Right lung (tissue), 5 donors: ENCODE results near the gene RASSF5. TPM values are rescaled to one million over a fixed set of nuclear protein-coding genes. Genes with fewer than 3 reads are reported as not detected.
A peak's percentile ranks its signal among the peaks of the same experiment; 100 is the strongest.

Experiments used
- DNase-seq, 2 donors: peaks; one replicate each; pipeline ENCODE4 v3.0.0-alpha.2; 2013
- polyA plus RNA-seq, 5 donors: library from polyadenylated mRNA; unstranded; fragments of 120-200 nt; gene quantifications; one replicate each; pipeline versions ENCODE4 v1.2.1 to v1.2.3, GENCODE V29; 2013; ENCODE audit warnings: inconsistent platforms in 1 of 5, low replicate concordance in 1 of 5; ENCODE audit not compliant: insufficient read length in 5 of 5, insufficient read depth in 1 of 5

Gene RASSF5
- polyA plus RNA-seq, 5 donors: 6.2 to 12.3 (median 11.6) TPM

GRCh38 chr1:206628916-206629315 lies 121.6 kb downstream of the RASSF5 start:
- DNase-seq: no peak

DNA sequence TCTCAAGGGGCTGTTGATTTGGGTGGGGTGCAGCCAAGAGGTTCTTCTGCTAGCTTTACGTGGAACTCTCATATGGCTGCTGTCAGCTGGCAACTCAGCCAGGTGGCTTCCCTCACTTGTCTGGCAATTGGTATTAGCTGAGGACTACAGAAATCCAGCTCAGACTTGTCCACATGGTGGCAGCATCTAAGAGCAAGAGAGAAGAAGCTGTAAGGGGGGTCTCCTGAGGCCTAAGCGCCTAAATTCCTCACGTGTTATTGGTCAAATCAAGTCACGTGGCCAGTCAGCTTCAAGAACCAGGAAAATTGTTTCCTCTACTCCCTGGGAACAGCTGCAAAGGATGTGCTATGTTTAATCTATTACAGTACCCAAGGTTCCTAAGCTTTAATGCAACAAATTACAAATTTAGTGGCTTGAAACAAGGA lies 123.8 kb downstream of the RASSF5 start:
- DNase-seq: peak; percentile 76 to 86

DNA sequence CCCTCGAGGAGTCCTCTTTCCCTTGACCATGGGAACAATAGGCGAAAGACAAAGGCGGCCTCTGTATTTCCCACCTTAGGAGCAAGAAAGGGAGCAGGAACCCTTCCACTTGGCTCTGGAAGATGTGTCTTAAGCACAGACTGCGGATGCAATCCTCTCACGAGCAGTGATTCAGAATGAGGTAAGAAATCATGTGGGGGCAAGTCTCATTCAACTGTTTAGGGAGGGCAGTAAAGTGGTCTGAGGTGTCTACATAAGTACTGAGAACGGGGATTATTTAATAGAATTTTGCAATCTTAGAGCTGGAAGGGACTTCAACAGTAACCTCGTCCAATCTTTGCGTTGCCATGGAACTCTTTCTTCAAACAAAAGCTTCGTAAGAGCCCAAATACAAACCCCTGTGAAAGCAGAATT lies 126.4 kb downstream of the RASSF5 start:
- peak; percentile 74 to 84 for DNase-seq

- peak; percentile 84 to 89 for DNase-seq
Observed at GRCh38 chr1:206634365-206635079, 127.2 kb downstream of the RASSF5 start.

DNA sequence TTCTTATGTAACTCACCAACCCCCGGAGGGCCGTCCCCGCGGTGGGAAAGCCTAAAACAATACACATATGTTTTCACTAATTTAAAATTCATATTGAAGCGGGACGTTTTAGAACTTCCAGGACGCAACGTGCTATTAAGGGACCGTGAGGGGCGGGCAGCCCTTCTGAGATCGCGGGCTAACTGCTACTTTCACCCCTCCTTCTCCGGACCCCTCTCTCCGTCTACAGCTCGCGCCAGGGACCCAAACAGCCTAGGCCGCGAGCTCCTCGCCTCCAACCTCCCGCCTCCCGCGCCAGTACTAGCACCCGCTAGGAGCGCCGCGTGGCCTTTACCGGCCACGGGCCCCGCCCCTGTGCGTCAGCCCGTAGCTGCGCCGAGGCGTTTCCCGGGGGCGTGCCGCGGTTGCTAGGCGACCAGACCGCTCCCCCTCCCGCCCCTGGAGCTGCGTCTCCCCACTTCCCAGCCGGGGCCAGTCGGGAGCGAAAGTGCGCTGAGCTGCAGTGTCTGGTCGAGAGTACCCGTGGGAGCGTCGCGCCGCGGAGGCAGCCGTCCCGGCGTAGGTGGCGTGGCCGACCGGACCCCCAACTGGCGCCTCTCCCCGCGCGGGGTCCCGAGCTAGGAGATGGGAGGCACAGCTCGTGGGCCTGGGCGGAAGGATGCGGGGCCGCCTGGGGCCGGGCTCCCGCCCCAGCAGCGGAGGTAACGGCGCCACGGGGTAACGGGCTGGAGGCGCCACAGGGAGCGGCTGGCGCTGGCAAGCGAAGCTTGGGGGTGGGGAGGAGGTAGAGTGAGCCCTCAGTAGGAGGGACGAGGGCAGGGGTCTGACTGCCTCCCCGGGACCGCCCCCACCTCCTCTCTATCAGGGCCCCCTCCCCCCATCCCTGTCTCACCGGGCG lies 128.0 kb downstream of the RASSF5 start, which contains the start of gene DYRK3:
Gene DYRK3 (plus strand): TSS at position 457 of the 898 bp plus-strand sequence. CDS start 168 bp downstream, at position 625.
- peak; percentile 93 for DNase-seq

- DNase-seq: no peak
Observed at GRCh38 chr1:206635978-206636345, 128.6 kb downstream of the RASSF5 start.

DNA sequence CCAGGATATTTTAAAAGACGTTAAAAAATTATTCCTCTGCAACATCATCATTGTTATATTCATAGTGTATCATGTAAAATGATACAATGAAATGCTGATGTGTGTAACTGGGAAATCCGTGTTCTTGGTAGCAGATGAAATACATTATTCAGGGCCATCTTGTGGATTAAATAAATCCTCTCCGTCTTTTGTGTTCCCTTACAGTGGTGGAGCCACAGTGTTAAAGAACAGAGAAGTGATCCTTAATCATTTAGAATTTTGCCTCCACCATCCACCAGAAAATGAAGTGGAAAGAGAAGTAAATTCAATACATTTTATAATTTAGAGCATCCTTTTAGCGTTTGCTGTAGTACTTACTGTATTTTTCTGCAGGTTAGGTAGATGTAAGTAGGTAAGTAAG lies 129.3 kb downstream of the RASSF5 start:
- DNase-seq: no peak

DNA sequence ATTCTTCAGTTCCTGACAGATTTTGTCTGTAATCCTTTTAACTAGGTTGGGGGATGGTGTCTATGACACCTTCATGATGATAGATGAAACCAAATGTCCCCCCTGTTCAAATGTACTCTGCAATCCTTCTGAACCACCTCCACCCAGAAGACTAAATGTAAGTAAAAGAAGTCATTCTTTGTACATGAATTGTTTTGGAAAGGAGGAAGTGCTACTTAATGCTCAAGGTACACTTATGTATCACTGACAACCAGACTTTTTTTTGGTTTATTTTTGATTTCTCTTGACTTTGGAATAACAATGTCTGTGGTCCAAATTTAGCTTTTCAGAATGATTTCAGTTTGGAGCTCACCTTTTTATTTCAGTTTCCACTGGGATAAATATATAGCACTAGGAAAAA lies 130.3 kb downstream of the RASSF5 start:
- no peak for DNase-seq

Other genes starting within 250 kb of the RASSF5 start
- gene IKBKE, start 37.1 kb upstream of the RASSF5 start, polyA plus RNA-seq: 1 to 10 TPM; 4.9 to 7.8 (median 6.6) TPM
- gene EIF2D, start 104.9 kb downstream of the RASSF5 start, polyA plus RNA-seq: 100 to 1,000 TPM in 2 of 5 donors, 10 to 100 TPM in 3; 80.2 to 105 (median 97.7) TPM
- gene DYRK3, start 128.0 kb downstream of the RASSF5 start, polyA plus RNA-seq: 1 to 10 TPM; 7.3 to 8.9 (median 7.5) TPM
- 10 to 100 TPM; 52.1 to 65.9 (median 53.6) TPM for gene MAPKAPK2, start 177.4 kb downstream of the RASSF5 start, polyA plus RNA-seq